ENCODE results near the gene PRDM15. TPM values are rescaled to one million over a fixed set of nuclear protein-coding genes. Genes with fewer than 3 reads are reported as not detected.

The PRDM15 gene
- total RNA-seq, 1 donor from 2014 or later: 4.9 TPM

- no peak for DNase-seq (ENCODE audit: low read depth)
- TF ChIP-seq CTCF (conservative IDR thresholded peaks at IDR 0.05; ENCODE audit: low read depth, low read length): no peak
- peak overlapping the region; percentile 90 for H3K4me3 ChIP-seq (ENCODE audit: low read depth, low read length)
Observed at GRCh38 chr21:41762753-41763152, 116.4 kb downstream of the PRDM15 start.

GRCh38 chr21:41761934-41762635, 117.1 kb downstream of the PRDM15 start:
- no peak for TF ChIP-seq CTCF (conservative IDR thresholded peaks at IDR 0.05; ENCODE audit: low read depth, low read length)
- DNase-seq (ENCODE audit: low read depth): no peak
- H3K4me3 ChIP-seq (ENCODE audit: low read depth, low read length): peak overlapping the region; percentile 90

GRCh38 chr21:41761211-41761933, 117.8 kb downstream of the PRDM15 start:
- peak overlapping the region; percentile 90 for H3K4me3 ChIP-seq (ENCODE audit: low read depth, low read length)
- no peak for DNase-seq (ENCODE audit: low read depth)
- TF ChIP-seq CTCF (conservative IDR thresholded peaks at IDR 0.05; ENCODE audit: low read depth, low read length): no peak

- no peak for DNase-seq (ENCODE audit: low read depth)
- H3K4me3 ChIP-seq (ENCODE audit: low read depth, low read length): no peak overlapping the region
- TF ChIP-seq CTCF (conservative IDR thresholded peaks at IDR 0.05; ENCODE audit: low read depth, low read length): no peak
Observed at GRCh38 chr21:41760411-41760810, 118.7 kb downstream of the PRDM15 start.

DNA sequence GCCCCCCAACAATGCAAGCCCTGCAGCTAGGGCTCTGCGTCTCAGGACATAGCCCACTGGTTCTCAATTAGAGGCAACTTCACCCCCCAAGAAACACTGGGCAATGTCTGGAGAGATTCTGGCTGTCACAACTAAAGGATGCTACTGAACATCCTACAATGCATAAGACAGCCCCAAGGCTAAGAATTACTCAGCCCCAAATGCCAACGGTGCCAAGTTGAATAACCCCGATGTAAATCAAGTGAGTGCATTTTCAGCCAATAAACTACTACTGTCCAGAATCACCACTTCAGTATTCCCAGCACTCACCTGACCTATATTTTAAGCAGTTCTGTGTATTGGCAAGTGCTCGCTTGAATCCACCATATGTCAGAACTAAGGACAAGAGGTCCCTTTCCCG, 119.2 kb downstream of the PRDM15 start:
- DNase-seq (ENCODE audit: low read depth): no peak
- no peak for TF ChIP-seq CTCF (conservative IDR thresholded peaks at IDR 0.05; ENCODE audit: low read depth, low read length)
- H3K4me3 ChIP-seq (ENCODE audit: low read depth, low read length): no peak overlapping the region

GRCh38 chr21:41759214-41759840, 119.8 kb downstream of the PRDM15 start:
- H3K4me3 ChIP-seq (ENCODE audit: low read depth, low read length): no peak overlapping the region
- no peak for DNase-seq (ENCODE audit: low read depth)
- no peak for TF ChIP-seq CTCF (conservative IDR thresholded peaks at IDR 0.05; ENCODE audit: low read depth, low read length)
